ENCODE measurements around the gene BAZ2A. TPM values are rescaled to one million over a fixed set of nuclear protein-coding genes. Genes with fewer than 3 reads are reported as not detected.

The BAZ2A gene
- polyA plus RNA-seq, 2 of the 4 experiments (the other 2 are of a cell fraction), result 41.7 to 59.4 TPM

- Histone ChIP-seq H3K4me1 (peaks cover 48% of the 10 kb centered on the region), H3K9me3 (no peaks in the 10 kb centered on the region), H3K27ac (no peak overlapping the region), H3K4me3 (no peak overlapping the region), H3K4me2 (no peak overlapping the region)
- 76% methylated on average over 1 of the region's 1 CpG for WGBS (ENCODE audit: missing lambda C conversion rate)
- TF ChIP-seq HOXB13 (CRISPR knock-in tag; IDR thresholded peaks at IDR 0.05; ENCODE audit: low read depth), result no peak
- TF ChIP-seq NR3C1 (IDR thresholded peaks at IDR 0.05), result no peak
- no peak for TF ChIP-seq EP300 (IDR thresholded peaks at IDR 0.05)
- TF ChIP-seq NFE2L2 (conservative IDR thresholded peaks at IDR 0.05; ENCODE audit: low read length), result no peak
- TF ChIP-seq SREBF2 (IDR thresholded peaks at IDR 0.05), result no peak
- no peak for TF ChIP-seq CHD2 (IDR thresholded peaks at IDR 0.05; ENCODE audit: low read length, partially characterized antibody)
- TF ChIP-seq HMGXB4 (CRISPR knock-in tag; IDR thresholded peaks at IDR 0.05; ENCODE audit: borderline replicate concordance), result no peak
- TF ChIP-seq BHLHE40 (IDR thresholded peaks at IDR 0.05; ENCODE audit: low read depth, low read length), result no peak
- ATAC-seq (no peak), FAIRE-seq (no peak), DNase-seq (ENCODE audit: low read depth in 1 of 2, low spot score in 1 of 2) (no peak)
- ChIA-PET CTCF (interaction anchor here (1.1 to 4.3 kb wide), 2 partner anchors 42 to 414 kb away, joined by 3 to 20 read pairs; no protein-coding TSS in a partner anchor), POLR2A (interaction anchor here (0.7 to 1.4 kb wide), 3 partner anchors 10 to 21 kb away, joined by 3 to 6 read pairs (median 5); partner anchors contain the start of gene PTGES3)
These were observed 47.6 kb upstream of the BAZ2A start for GRCh38 chr12:56677680-56678079.

GRCh38 chr12:56676851-56677580 is 46.9 kb upstream of the BAZ2A start:
- POLR2A ChIA-PET, result interaction anchor here (0.5 to 1.4 kb wide), 4 partner anchors 8 to 92 kb away, joined by 3 to 6 read pairs (median 4); partner anchors contain the start of gene PTGES3
- H3K4me3 ChIP-seq, result no peak overlapping the region
- 79% methylated on average over 11 of the region's 11 CpGs for WGBS (ENCODE audit: missing lambda C conversion rate)
- CTCF ChIA-PET, result interaction anchor here (0.8 to 4.3 kb wide), 2 partner anchors 11 to 41 kb away, joined by 3 to 20 read pairs; partner anchors contain the start of gene PTGES3
- no peak for TF ChIP-seq CHD4 (IDR thresholded peaks at IDR 0.05; ENCODE audit: borderline replicate concordance)
- no peak for TF ChIP-seq HOXB5 (CRISPR knock-in tag; IDR thresholded peaks at IDR 0.05)
- TF ChIP-seq CTCF (IDR thresholded peaks at IDR 0.05), result no peak
- TF ChIP-seq POLR2AphosphoS2 (conservative IDR thresholded peaks at IDR 0.05; ENCODE audit: low read length), result 0 out of 2 replicates have a peak, but pooled peaks have one; percentile 73
- TF ChIP-seq TFCP2L1 (CRISPR knock-in tag; IDR thresholded peaks at IDR 0.05), result no peak
- DNase-seq (ENCODE audit: low read depth in 1 of 2, low spot score in 1 of 2), result no peak
- no peak overlapping the region for H3K27ac ChIP-seq
- peaks cover 55% of the 10 kb centered on the region for H3K4me1 ChIP-seq
- FAIRE-seq, result no peak
- peak in 1 of 2 experiments; percentile 9; a peak in 1 of 6 replicates for ATAC-seq
- no peak overlapping the region for H3K4me2 ChIP-seq
- H3K9me3 ChIP-seq, result no peaks in the 10 kb centered on the region

GRCh38 chr12:56671608-56672007 is 41.5 kb upstream of the BAZ2A start:
- Histone ChIP-seq H3K27ac (no peak overlapping the region), H3K9me3 (no peaks in the 10 kb centered on the region), H3K4me2 (no peak overlapping the region), H3K4me1 (peaks cover 54% of the 10 kb centered on the region), H3K4me3 (no peak overlapping the region)
- DNase-seq (ENCODE audit: low read depth in 1 of 2, low spot score in 1 of 2), result no peak
- TF ChIP-seq ZNF302 (CRISPR knock-in tag; IDR thresholded peaks at IDR 0.05), result no peak
- FAIRE-seq, result no peak
- ATAC-seq, result no peak
- ChIA-PET POLR2A (interaction anchor here (1.5 kb wide), 1 partner anchor 17 kb away, joined by 8 read pairs; the partner anchor contains the start of gene PTGES3), CTCF (interaction anchor here (0.6 to 1.4 kb wide), 3 partner anchors 31 to 62 kb away, joined by 3 read pairs; no protein-coding TSS in a partner anchor)
- WGBS (ENCODE audit: missing lambda C conversion rate), result 87% methylated on average over 2 of the region's 2 CpGs

- FAIRE-seq, result no peak
- no peak for ATAC-seq
- H3K9me3 ChIP-seq, result no peaks in the 10 kb centered on the region
- H3K27ac ChIP-seq, result no peak overlapping the region
- CTCF ChIA-PET, result interaction anchor here (0.6 to 2.3 kb wide), 7 partner anchors 11 to 331 kb away, joined by 3 to 6 read pairs (median 4); no protein-coding TSS in a partner anchor
- H3K4me3 ChIP-seq, result no peak overlapping the region
- H3K4me2 ChIP-seq, result no peak overlapping the region
- 92% methylated on average over 4 of the region's 4 CpGs for WGBS (ENCODE audit: missing lambda C conversion rate)
- POLR2A ChIA-PET, result interaction anchor here (1.5 kb wide), 1 partner anchor 17 kb away, joined by 8 read pairs; the partner anchor contains the start of gene PTGES3
- peaks cover 50% of the 10 kb centered on the region for H3K4me1 ChIP-seq
- no peak for DNase-seq (ENCODE audit: low read depth in 1 of 2, low spot score in 1 of 2)
- TF ChIP-seq POLR2A (IDR thresholded peaks at IDR 0.05; ENCODE audit: low read length) (no peak), FOSL2 (IDR thresholded peaks at IDR 0.05) (no peak), FOSL2 (CRISPR knock-in tag; IDR thresholded peaks at IDR 0.05) (no peak), MAFK (IDR thresholded peaks at IDR 0.05; ENCODE audit: partially characterized antibody) (no peak), CTCF (IDR thresholded peaks at IDR 0.05) (no peak), CHD2 (IDR thresholded peaks at IDR 0.05; ENCODE audit: low read length, partially characterized antibody) (no peak), SREBF2 (IDR thresholded peaks at IDR 0.05) (no peak), ZSCAN20 (CRISPR knock-in tag; IDR thresholded peaks at IDR 0.05) (no peak), CBX2 (IDR thresholded peaks at IDR 0.05; ENCODE audit: borderline replicate concordance, low read depth) (no peak), PHF8 (IDR thresholded peaks at IDR 0.05; ENCODE audit: borderline replicate concordance, low read depth) (no peak), ATOH8 (CRISPR knock-in tag; IDR thresholded peaks at IDR 0.05; ENCODE audit: low read depth) (no peak), TP53 (CRISPR knock-in tag; IDR thresholded peaks at IDR 0.05) (no peak)
These were observed 40.7 kb upstream of the BAZ2A start for GRCh38 chr12:56670836-56671235.

Data from A549 (cell line).